GM12892 (cell line): ENCODE data around the gene HTRA1.

ENCODE experiments used
- POLR2A ChIP-seq: IDR thresholded peaks from 2 replicates; pipeline ENCODE4 v1.6.1; 2011; ENCODE audit warnings: low read depth, low read length, control low read depth
- POLR2AphosphoS5 ChIP-seq: IDR thresholded peaks from 2 replicates; pipeline ENCODE4 v1.6.1; 2011; ENCODE audit warnings: low read depth, low read length, control low read depth

DNA sequence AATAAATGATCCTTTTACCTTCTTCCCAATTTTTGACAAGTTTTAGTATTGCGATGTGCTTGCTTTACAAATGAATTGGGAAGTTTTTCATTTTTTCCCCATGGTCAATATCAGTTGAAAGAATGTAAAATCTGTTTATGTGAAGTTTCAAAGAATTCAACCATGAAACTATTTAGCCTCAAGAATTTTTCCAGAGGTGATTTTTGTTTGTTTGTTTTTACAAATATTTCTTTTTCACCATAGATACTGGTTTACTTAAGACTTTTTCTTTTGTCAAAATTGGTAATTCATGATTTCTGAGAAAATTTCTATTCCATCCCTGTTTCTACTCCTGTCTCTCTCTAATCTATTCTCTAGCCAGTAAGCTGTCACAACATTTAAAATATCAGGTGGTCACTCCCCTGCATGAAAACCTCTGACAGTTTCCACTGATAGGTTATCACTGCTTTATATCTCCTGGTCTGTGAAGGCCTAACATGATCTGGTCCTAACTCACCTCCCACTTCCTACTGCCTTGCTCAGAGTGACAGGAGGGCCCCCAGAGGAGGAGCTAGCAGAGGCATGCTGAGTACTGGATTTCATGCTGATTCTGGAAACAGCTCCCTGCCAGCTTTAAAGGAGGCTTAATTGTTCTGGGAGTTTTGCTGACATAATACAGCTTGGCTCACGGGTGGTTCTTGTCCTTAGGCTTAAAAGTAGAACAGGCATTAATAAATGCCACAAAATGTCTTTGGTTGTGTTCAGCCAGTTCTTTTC lies 14.5 kb upstream of the HTRA1 start:
- no peak for TF ChIP-seq POLR2A
- TF ChIP-seq POLR2AphosphoS5 = no peak
